K562 (cell line): ENCODE results near the gene VMP1.

Source experiments
- CTCF ChIP-seq, 3 experiments: IDR thresholded peaks in 2 of 3; conservative IDR thresholded peaks in 1 of 3; 2 replicates each; pipeline ENCODE4 v1.5.1; 2011 to 2012; ENCODE audit warnings: low read length in 3 of 3, mild to moderate bottlenecking in 3 of 3, control low read depth in 2 of 3, improper control_type of control experiment in 1 of 3, inconsistent platforms in 1 of 3, low read depth in 1 of 3, mixed read lengths in 1 of 3, moderate library complexity in 1 of 3; ENCODE audit not compliant: insufficient read depth in 2 of 3
- FOXM1 ChIP-seq, 2 experiments: fragments of 450-650 bp in 1 of 2; sonication (generic) in 1 of 2; formaldehyde crosslinking in 1 of 2; IDR thresholded peaks; 2 replicates each; pipeline versions ENCODE4 v1.6.1 to v1.9.0; 2017 to 2022; ENCODE audit warnings: low read depth in 2 of 2, mild to moderate bottlenecking in 2 of 2, missing genetic modification reagents in 1 of 2, moderate library complexity in 1 of 2
- MXI1 ChIP-seq: IDR thresholded peaks from 2 replicates; pipeline ENCODE4 v1.6.1; 2011; ENCODE audit warnings: low read depth, mild to moderate bottlenecking, improper control_type of control experiment, low read length
- POLR2A ChIP-seq: fragments of 450-650 bp; conservative IDR thresholded peaks from 2 replicates; pipeline ENCODE4 v1.6.1; 2016
- REST ChIP-seq, 2 experiments: fragments of 450-650 bp; formaldehyde crosslinking in 1 of 2; IDR thresholded peaks; 2 replicates each; pipeline versions ENCODE4 v1.4.0 to v1.6.1; 2014 to 2020; ENCODE audit warnings: mild to moderate bottlenecking in 2 of 2, borderline replicate concordance in 1 of 2, low read depth in 1 of 2
- RFX5 ChIP-seq: IDR thresholded peaks from 2 replicates; pipeline ENCODE4 v1.6.1; 2011; ENCODE audit warnings: low read depth, mild to moderate bottlenecking, improper control_type of control experiment, low read length
- RFX7 ChIP-seq: fragments of 250-450 bp; sonication (Bioruptor Pico); IDR thresholded peaks from 2 replicates; pipeline ENCODE4 v1.5.1; 2021; ENCODE audit warnings: mild to moderate bottlenecking
- TCF7L2 ChIP-seq: fragments of 150-350 bp; IDR thresholded peaks from 2 replicates; pipeline ENCODE4 v1.6.1; 2016; ENCODE audit warnings: low read depth, mild to moderate bottlenecking, low read length, moderate library complexity
- ZBTB11 ChIP-seq, 3 experiments: fragments of 200-800 bp in 1 of 3; fragments of 250-450 bp in 1 of 3; fragments of 450-650 bp in 1 of 3; sonication (Bioruptor Pico) in 1 of 3; sonication (Bioruptor generic) in 1 of 3; formaldehyde crosslinking in 1 of 3; IDR thresholded peaks; 2 replicates each; pipeline versions ENCODE4 v1.6.1 to v1.8.0; 2016 to 2022; ENCODE audit warnings: mild to moderate bottlenecking in 2 of 3, missing genetic modification characterization in 2 of 3, missing compliant biosample characterization in 1 of 3, moderate library complexity in 1 of 3
- ZNF408 ChIP-seq: fragments of 250-450 bp; sonication (Bioruptor Pico); IDR thresholded peaks from 2 replicates; pipeline ENCODE4 v1.4.0; 2020; ENCODE audit warnings: low read depth, mild to moderate bottlenecking, moderate library complexity
- ZNF431 ChIP-seq: sonication (generic); formaldehyde crosslinking; IDR thresholded peaks from 2 replicates; pipeline ENCODE4 v1.8.0; 2022; ENCODE audit warnings: mild to moderate bottlenecking, missing genetic modification reagents
- ZNF449 ChIP-seq: fragments of 250-450 bp; sonication (Bioruptor Pico); IDR thresholded peaks from 2 replicates; pipeline ENCODE4 v1.8.0; 2022; ENCODE audit warnings: moderate library complexity, mild to moderate bottlenecking, inconsistent platforms

- TF ChIP-seq ZNF408 (CRISPR knock-in tag) = no peak
- TF ChIP-seq REST (IDR thresholded peaks at IDR 0.05; ENCODE audit: borderline replicate concordance) = no peak
- TF ChIP-seq REST (CRISPR knock-in tag; IDR thresholded peaks at IDR 0.05; ENCODE audit: low read depth) = no peak
- TF ChIP-seq CTCF (IDR thresholded peaks at IDR 0.05 in 2 of 3, conservative IDR thresholded peaks at IDR 0.05 in 1 of 3; ENCODE audit: insufficient read depth in 2 of 3, low read depth in 1 of 3, low read length in 3 of 3) = no peak
- no peak for TF ChIP-seq FOXM1 (IDR thresholded peaks at IDR 0.05; ENCODE audit: low read depth)
- TF ChIP-seq FOXM1 (CRISPR knock-in tag; IDR thresholded peaks at IDR 0.05; ENCODE audit: low read depth) = no peak
- TF ChIP-seq TCF7L2 = no peak
- no peak for TF ChIP-seq RFX5
- TF ChIP-seq POLR2A = no peak
- no peak for TF ChIP-seq ZNF431
- TF ChIP-seq RFX7 (CRISPR knock-in tag) = no peak
- peak in 1 of 3 experiments; percentile 83; a peak in 2 of 6 replicates for TF ChIP-seq ZBTB11 (CRISPR knock-in tag; IDR thresholded peaks at IDR 0.05)
- TF ChIP-seq MXI1 = no peak
- TF ChIP-seq ZNF449 (CRISPR knock-in tag) = no peak
These were observed 170.5 kb downstream of the VMP1 start for GRCh38 chr17:59877965-59878364.
